RWPE2 (cell line): ENCODE results near the gene KLF5.
"Not testable (repeated sequence)": the region's sequence is repeated elsewhere in the genome, so short reads cannot be mapped to it uniquely, and the experiment has no call there.

Experiments
- ATAC-seq: fragments of 200-7000 bp; cut with Tn5 transposase; 3 replicates; pipeline ENCODE4 v1.9.1; 2021; ENCODE audit warnings: low read depth
- DNase-seq: peaks from one replicate; pipeline ENCODE4 v3.0.0-alpha.2; 2020; ENCODE audit warnings: low spot score
- H3K27ac ChIP-seq: fragments of 450-650 bp; 2 replicates; pipeline ENCODE4 v1.5.1; 2017; ENCODE audit warnings: mild to moderate bottlenecking; ENCODE audit not compliant: poor library complexity, severe bottlenecking
- H3K27me3 ChIP-seq: fragments of 250-450 bp; sonication (Bioruptor Pico); 2 replicates; pipeline ENCODE4 v1.5.1; 2021; ENCODE audit warnings: mild to moderate bottlenecking, moderate library complexity; ENCODE audit not compliant: insufficient read depth, poor library complexity, severe bottlenecking
- H3K36me3 ChIP-seq: fragments of 250-450 bp; sonication (Bioruptor Pico); 2 replicates; pipeline ENCODE4 v1.5.1; 2020; ENCODE audit warnings: low read depth, mild to moderate bottlenecking, moderate library complexity
- H3K4me1 ChIP-seq: fragments of 250-450 bp; sonication (Bioruptor Pico); 2 replicates; pipeline ENCODE4 v1.5.1; 2021; ENCODE audit warnings: mild to moderate bottlenecking, moderate library complexity; ENCODE audit not compliant: insufficient read depth, poor library complexity, severe bottlenecking
- H3K4me3 ChIP-seq: fragments of 250-450 bp; sonication (Bioruptor Pico); 2 replicates; pipeline ENCODE4 v1.5.1; 2021; ENCODE audit warnings: mild to moderate bottlenecking, moderate library complexity; ENCODE audit not compliant: severe bottlenecking
- H3K9me3 ChIP-seq: fragments of 250-450 bp; sonication (Bioruptor Pico); 2 replicates; pipeline ENCODE4 v1.5.1; 2021; ENCODE audit warnings: mild to moderate bottlenecking, moderate library complexity; ENCODE audit not compliant: severe bottlenecking
- TF ChIP-seq, protein P1 (sequence below): fragments of 450-650 bp; IDR thresholded peaks from one replicate; pipeline ENCODE4 v1.5.1; 2017; ENCODE audit warnings: mild to moderate bottlenecking, moderate library complexity; ENCODE audit not compliant: poor library complexity, severe bottlenecking

The KLF5 gene

DNA sequence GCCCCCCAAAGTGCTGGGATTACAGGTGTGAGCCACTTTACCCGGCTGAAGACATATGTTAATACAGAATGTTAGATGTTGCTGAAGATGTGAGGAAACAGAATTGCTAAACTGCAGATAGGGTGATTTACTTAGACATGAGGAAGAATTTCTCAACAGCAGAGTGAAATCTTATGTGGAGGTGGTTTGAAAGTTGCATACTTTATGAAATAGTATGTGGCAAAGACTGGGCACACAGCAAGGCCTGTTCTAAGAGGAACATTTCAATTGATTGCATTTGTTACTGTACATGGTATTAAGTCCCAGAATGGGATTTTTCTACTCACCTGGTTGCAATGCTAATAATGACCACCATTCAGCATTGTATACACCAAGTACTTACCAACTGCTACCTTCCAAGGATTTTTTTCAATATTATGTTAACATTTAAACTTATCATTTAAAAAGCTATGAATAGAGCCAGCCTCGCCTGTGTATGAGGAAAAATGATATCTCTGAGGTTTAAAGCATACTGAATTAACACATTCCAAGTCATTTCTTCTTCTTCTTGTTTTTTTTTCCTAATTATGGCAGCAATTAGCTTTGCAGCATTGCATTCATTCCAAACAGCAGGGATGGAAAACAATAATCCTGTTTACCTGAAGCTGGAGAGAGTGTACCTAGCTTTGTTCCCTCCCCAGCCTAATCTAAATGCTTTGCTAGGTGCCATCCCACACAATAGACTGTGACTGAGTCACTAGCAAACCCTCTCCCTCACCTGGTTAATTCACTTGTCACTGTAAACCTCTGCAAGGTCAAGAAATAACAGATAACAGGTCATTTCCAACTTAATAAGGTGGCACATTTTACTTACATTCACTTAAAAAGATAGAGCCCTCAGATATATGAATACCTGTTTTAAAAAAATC lies 19.4 kb upstream of the KLF5 start:
- DNase-seq: no peak
- no peak overlapping the region for H3K4me3 ChIP-seq
- no peak overlapping the region for H3K27ac ChIP-seq
- TF ChIP-seq, protein P1, sequence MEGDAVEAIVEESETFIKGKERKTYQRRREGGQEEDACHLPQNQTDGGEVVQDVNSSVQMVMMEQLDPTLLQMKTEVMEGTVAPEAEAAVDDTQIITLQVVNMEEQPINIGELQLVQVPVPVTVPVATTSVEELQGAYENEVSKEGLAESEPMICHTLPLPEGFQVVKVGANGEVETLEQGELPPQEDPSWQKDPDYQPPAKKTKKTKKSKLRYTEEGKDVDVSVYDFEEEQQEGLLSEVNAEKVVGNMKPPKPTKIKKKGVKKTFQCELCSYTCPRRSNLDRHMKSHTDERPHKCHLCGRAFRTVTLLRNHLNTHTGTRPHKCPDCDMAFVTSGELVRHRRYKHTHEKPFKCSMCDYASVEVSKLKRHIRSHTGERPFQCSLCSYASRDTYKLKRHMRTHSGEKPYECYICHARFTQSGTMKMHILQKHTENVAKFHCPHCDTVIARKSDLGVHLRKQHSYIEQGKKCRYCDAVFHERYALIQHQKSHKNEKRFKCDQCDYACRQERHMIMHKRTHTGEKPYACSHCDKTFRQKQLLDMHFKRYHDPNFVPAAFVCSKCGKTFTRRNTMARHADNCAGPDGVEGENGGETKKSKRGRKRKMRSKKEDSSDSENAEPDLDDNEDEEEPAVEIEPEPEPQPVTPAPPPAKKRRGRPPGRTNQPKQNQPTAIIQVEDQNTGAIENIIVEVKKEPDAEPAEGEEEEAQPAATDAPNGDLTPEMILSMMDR: no peak
- H3K36me3 ChIP-seq: no peaks in the 10 kb centered on the region
- H3K9me3 ChIP-seq: no peaks in the 10 kb centered on the region
- H3K27me3 ChIP-seq: no peaks in the 10 kb centered on the region
- ATAC-seq: no peak
- peaks cover 7% of the 10 kb centered on the region for H3K4me1 ChIP-seq

- Histone ChIP-seq H3K4me1 (peaks cover 7% of the 10 kb centered on the region), H3K36me3 (no peaks in the 10 kb centered on the region), H3K9me3 (no peaks in the 10 kb centered on the region), H3K27me3 (no peaks in the 10 kb centered on the region), H3K4me3 (no peak overlapping the region), H3K27ac (no peak overlapping the region)
- ATAC-seq (no peak), DNase-seq (no peak)
- TF ChIP-seq, protein P1: no peak
Measured at GRCh38 chr13:73040484-73040883, 18.3 kb upstream of the KLF5 start.

- DNase-seq: no peak
- no peaks in the 10 kb centered on the region for H3K27me3 ChIP-seq
- no peak overlapping the region for H3K4me3 ChIP-seq
- H3K27ac ChIP-seq: no peak overlapping the region
- TF ChIP-seq, protein P1: no peak
- H3K36me3 ChIP-seq: no peaks in the 10 kb centered on the region
- peaks cover 7% of the 10 kb centered on the region for H3K4me1 ChIP-seq
- no peaks in the 10 kb centered on the region for H3K9me3 ChIP-seq
- no peak; the same call in 2 of the 3 replicates for ATAC-seq
Measured at GRCh38 chr13:73040968-73041596, 17.7 kb upstream of the KLF5 start.

DNA sequence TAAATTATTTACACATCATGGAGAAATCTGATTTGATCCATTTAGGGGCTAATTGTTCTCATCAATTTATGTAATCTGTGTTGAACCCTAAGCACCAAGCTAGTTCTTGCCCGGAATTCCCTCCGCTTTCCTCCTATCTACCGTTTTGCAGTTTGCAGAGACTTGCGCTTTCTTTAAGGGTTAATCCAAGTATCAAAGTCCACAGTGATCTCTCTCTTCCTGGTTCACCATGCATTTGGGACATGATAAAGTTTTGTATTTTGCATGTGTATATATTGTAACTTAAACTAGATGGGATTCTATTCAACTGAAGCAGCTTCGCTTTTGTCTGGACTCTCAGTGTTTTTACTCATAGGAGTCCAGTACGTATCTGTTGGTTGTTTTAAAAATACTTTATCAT lies 13.8 kb upstream of the KLF5 start:
- Histone ChIP-seq H3K4me3 (no peak overlapping the region), H3K4me1 (peaks cover 7% of the 10 kb centered on the region), H3K36me3 (no peaks in the 10 kb centered on the region), H3K27ac (no peak overlapping the region), H3K27me3 (no peaks in the 10 kb centered on the region), H3K9me3 (no peaks in the 10 kb centered on the region)
- ATAC-seq (no peak), DNase-seq (no peak)
- TF ChIP-seq, protein P1: no peak

- ATAC-seq, H3K27me3 ChIP-seq, DNase-seq, H3K27ac ChIP-seq, H3K4me3 ChIP-seq, H3K9me3 ChIP-seq, H3K4me1 ChIP-seq, H3K36me3 ChIP-seq: not testable (repeated sequence)
Measured at GRCh38 chr13:73048615-73049014, 10.2 kb upstream of the KLF5 start.
